WTC11 (cell line): Measurements from ENCODE around the gene KDSR. TPM values are rescaled to one million over a fixed set of nuclear protein-coding genes. Genes with fewer than 3 reads are reported as not detected.

ENCODE experiments used
- ATAC-seq: fragments of 200-7000 bp; cut with Tn5 transposase; 2 replicates; pipeline ENCODE4 v1.10.0; 2021; ENCODE audit warnings: mild to moderate bottlenecking, moderate library complexity
- CTCF ChIA-PET: fragments of 300-600 bp; sonication (Branson Sonifier 250); formaldehyde crosslinking; loops from one replicate; lab custom pipeline; 2021; ENCODE audit warnings: antibody characterized with exemption; lab: Charles Lee
- POLR2A ChIA-PET: fragments of 350-600 bp; sonication (Branson Sonifier 250); formaldehyde crosslinking; loops from one replicate; lab custom pipeline; 2021; ENCODE audit warnings: antibody characterized with exemption; lab: Charles Lee
- DNase-seq: peaks from one replicate; pipeline ENCODE4 v3.0.0; 2021; ENCODE audit warnings: low spot score
- H3K27ac Mint-ChIP-seq: 2 replicates; pipeline ENCODE4 v1.8.0; 2021; ENCODE audit warnings: mixed read lengths
- H3K27me3 Mint-ChIP-seq: 2 replicates; pipeline ENCODE4 v1.8.0; 2021; ENCODE audit warnings: low read depth, mild to moderate bottlenecking, moderate library complexity, mixed read lengths
- H3K36me3 Mint-ChIP-seq: 2 replicates; pipeline ENCODE4 v1.8.0; 2021; ENCODE audit warnings: mixed read lengths
- H3K4me1 Mint-ChIP-seq: 2 replicates; pipeline ENCODE4 v1.8.0; 2022; ENCODE audit warnings: mixed read lengths
- H3K4me3 Mint-ChIP-seq: 2 replicates; pipeline ENCODE4 v1.8.0; 2021; ENCODE audit warnings: mild to moderate bottlenecking, moderate library complexity, mixed read lengths
- H3K9me3 Mint-ChIP-seq: 2 replicates; pipeline ENCODE4 v1.8.0; 2021; ENCODE audit warnings: mixed read lengths
- AFF4 ChIP-seq: sonication (generic); formaldehyde crosslinking; IDR thresholded peaks from 2 replicates; pipeline ENCODE4 v1.8.1; 2023; ENCODE audit warnings: mild to moderate bottlenecking, missing genetic modification reagents, borderline replicate concordance
- CBFB ChIP-seq: sonication (generic); formaldehyde crosslinking; IDR thresholded peaks from 2 replicates; pipeline ENCODE4 v1.8.1; 2022; ENCODE audit warnings: mild to moderate bottlenecking, low read depth, missing genetic modification reagents
- CTCF ChIP-seq: fragments of 200-600 bp; IDR thresholded peaks from 2 replicates; pipeline ENCODE4 v1.8.0; 2022; ENCODE audit warnings: antibody characterized with exemption
- ETV6 ChIP-seq: sonication (generic); formaldehyde crosslinking; IDR thresholded peaks from 2 replicates; pipeline ENCODE4 v1.8.1; 2022; ENCODE audit warnings: mild to moderate bottlenecking, missing genetic modification reagents
- JUN ChIP-seq: sonication (generic); formaldehyde crosslinking; IDR thresholded peaks from 2 replicates; pipeline ENCODE4 v1.8.0; 2023; ENCODE audit warnings: mild to moderate bottlenecking, missing genetic modification reagents
- MYBL2 ChIP-seq: sonication (generic); formaldehyde crosslinking; IDR thresholded peaks from 2 replicates; pipeline ENCODE4 v1.8.1; 2023; ENCODE audit warnings: mild to moderate bottlenecking, moderate library complexity, missing genetic modification reagents
- NFE2L1 ChIP-seq: sonication (generic); formaldehyde crosslinking; IDR thresholded peaks from 2 replicates; pipeline ENCODE4 v1.8.1; 2023; ENCODE audit warnings: missing genetic modification reagents
- NR3C1 ChIP-seq: sonication (generic); formaldehyde crosslinking; conservative IDR thresholded peaks from 2 replicates; pipeline ENCODE4 v1.8.1; 2023; ENCODE audit warnings: low read depth, mild to moderate bottlenecking, missing genetic modification reagents
- SP1 ChIP-seq: sonication (generic); formaldehyde crosslinking; conservative IDR thresholded peaks from 2 replicates; pipeline ENCODE4 v1.8.1; 2022; ENCODE audit warnings: missing genetic modification reagents
- TCF7 ChIP-seq: sonication (generic); formaldehyde crosslinking; IDR thresholded peaks from 2 replicates; pipeline ENCODE4 v1.8.0; 2022; ENCODE audit warnings: mild to moderate bottlenecking, low read depth, missing genetic modification reagents, moderate library complexity
- TEAD1 ChIP-seq: sonication (generic); formaldehyde crosslinking; IDR thresholded peaks from 2 replicates; pipeline ENCODE4 v1.8.0; 2022; ENCODE audit warnings: mild to moderate bottlenecking, missing genetic modification reagents
- ZBTB21 ChIP-seq: sonication (generic); formaldehyde crosslinking; IDR thresholded peaks from 2 replicates; pipeline ENCODE4 v1.8.1; 2023; ENCODE audit warnings: mild to moderate bottlenecking, missing genetic modification reagents, borderline replicate concordance
- ZNF232 ChIP-seq: sonication (generic); formaldehyde crosslinking; IDR thresholded peaks from 2 replicates; pipeline ENCODE4 v1.8.0; 2022; ENCODE audit warnings: mild to moderate bottlenecking, missing genetic modification reagents
- ZNF396 ChIP-seq: fragments of 250-450 bp; sonication (Bioruptor Pico); IDR thresholded peaks from 2 replicates; pipeline ENCODE4 v1.8.0; 2021; ENCODE audit warnings: mild to moderate bottlenecking, moderate library complexity, borderline replicate concordance
- ZNF532 ChIP-seq: fragments of 250-450 bp; sonication (Bioruptor Pico); IDR thresholded peaks from 2 replicates; pipeline ENCODE4 v1.9.0; 2021; ENCODE audit warnings: mild to moderate bottlenecking, borderline replicate concordance
- total RNA-seq: library from RNA; stranded (reverse); gene quantifications from 3 replicates; pipeline ENCODE4 v1.2.3, GENCODE V29; 2021
- TF ChIP-seq, protein P1 (sequence below): fragments of 250-450 bp; sonication (Bioruptor Pico); IDR thresholded peaks from 2 replicates; pipeline ENCODE4 v1.9.0; 2021; ENCODE audit warnings: mild to moderate bottlenecking
- TF ChIP-seq, protein P2 (sequence below): sonication (generic); formaldehyde crosslinking; IDR thresholded peaks from 2 replicates; pipeline ENCODE4 v1.8.1; 2022; ENCODE audit warnings: missing genetic modification reagents, borderline replicate concordance
- TF ChIP-seq, protein P3 (sequence below): sonication (generic); formaldehyde crosslinking; IDR thresholded peaks from 2 replicates; pipeline ENCODE4 v1.8.0; 2023; ENCODE audit warnings: mild to moderate bottlenecking, missing genetic modification reagents
- TF ChIP-seq, protein P4 (sequence below): sonication (generic); formaldehyde crosslinking; IDR thresholded peaks from 2 replicates; pipeline ENCODE4 v1.8.0; 2022; ENCODE audit warnings: mild to moderate bottlenecking, missing genetic modification reagents

Gene KDSR
- total RNA-seq, 1 experiment from 2014 or later: 51.8 TPM

DNA sequence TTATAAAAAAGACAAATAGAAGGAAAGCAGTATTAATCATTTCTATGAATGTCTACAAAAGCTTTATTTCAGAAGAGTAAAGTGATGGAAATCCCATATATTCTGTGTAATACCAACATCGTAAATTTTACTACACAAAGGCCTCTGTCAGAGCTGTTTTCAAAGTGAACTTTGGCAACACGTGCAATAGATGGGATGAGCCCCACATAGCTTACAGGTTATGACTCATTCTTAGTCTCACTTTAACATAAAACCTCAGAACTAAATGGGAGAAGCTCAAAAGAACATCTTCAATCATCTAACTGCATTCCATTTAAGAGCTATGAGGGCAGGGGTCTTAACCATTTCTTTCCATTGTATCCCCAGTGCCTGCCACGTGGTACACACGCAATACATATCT, 43.8 kb upstream of the KDSR start:
- TF ChIP-seq TCF7 (CRISPR knock-in tag) (no peak), SP1 (CRISPR knock-in tag) (no peak), CTCF (no peak), ZNF396 (CRISPR knock-in tag) (no peak), JUN (CRISPR knock-in tag) (no peak), NFE2L1 (no peak), ZBTB21 (CRISPR knock-in tag) (no peak), CBFB (CRISPR knock-in tag) (no peak), TEAD1 (CRISPR knock-in tag) (no peak), ZNF532 (CRISPR knock-in tag) (no peak), NR3C1 (CRISPR knock-in tag) (no peak), ETV6 (CRISPR knock-in tag) (no peak), MYBL2 (CRISPR knock-in tag) (no peak)
- TF ChIP-seq, protein P1, sequence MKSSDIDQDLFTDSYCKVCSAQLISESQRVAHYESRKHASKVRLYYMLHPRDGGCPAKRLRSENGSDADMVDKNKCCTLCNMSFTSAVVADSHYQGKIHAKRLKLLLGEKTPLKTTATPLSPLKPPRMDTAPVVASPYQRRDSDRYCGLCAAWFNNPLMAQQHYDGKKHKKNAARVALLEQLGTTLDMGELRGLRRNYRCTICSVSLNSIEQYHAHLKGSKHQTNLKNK: no peak
- Mint-ChIP-seq H3K4me3 (no peak overlapping the region), H3K9me3 (no peaks in the 10 kb centered on the region), H3K27ac (no peak overlapping the region), H3K36me3 (peaks cover 58% of the 10 kb centered on the region), H3K4me1 (no peaks in the 10 kb centered on the region), H3K27me3 (no peaks in the 10 kb centered on the region)
- ChIA-PET POLR2A (interaction anchor here (0.7 kb wide), 1 partner anchor 18 kb away, joined by 3 read pairs; no protein-coding TSS in a partner anchor), CTCF (no interaction called here)
- ATAC-seq (no peak), DNase-seq (no peak)

GRCh38 chr18:63409301-63409700, 42.3 kb upstream of the KDSR start:
- peaks cover 47% of the 10 kb centered on the region for H3K36me3 Mint-ChIP-seq
- H3K27me3 Mint-ChIP-seq: no peaks in the 10 kb centered on the region
- no peaks in the 10 kb centered on the region for H3K4me1 Mint-ChIP-seq
- no peak for DNase-seq
- no peaks in the 10 kb centered on the region for H3K9me3 Mint-ChIP-seq
- no peak overlapping the region for H3K27ac Mint-ChIP-seq
- ChIA-PET CTCF (no interaction called here), POLR2A (no interaction called here)
- H3K4me3 Mint-ChIP-seq: no peak overlapping the region
- ATAC-seq: no peak
- TF ChIP-seq ZNF232 (CRISPR knock-in tag): no peak
- no peak for TF ChIP-seq AFF4 (CRISPR knock-in tag)
- TF ChIP-seq, protein P2, sequence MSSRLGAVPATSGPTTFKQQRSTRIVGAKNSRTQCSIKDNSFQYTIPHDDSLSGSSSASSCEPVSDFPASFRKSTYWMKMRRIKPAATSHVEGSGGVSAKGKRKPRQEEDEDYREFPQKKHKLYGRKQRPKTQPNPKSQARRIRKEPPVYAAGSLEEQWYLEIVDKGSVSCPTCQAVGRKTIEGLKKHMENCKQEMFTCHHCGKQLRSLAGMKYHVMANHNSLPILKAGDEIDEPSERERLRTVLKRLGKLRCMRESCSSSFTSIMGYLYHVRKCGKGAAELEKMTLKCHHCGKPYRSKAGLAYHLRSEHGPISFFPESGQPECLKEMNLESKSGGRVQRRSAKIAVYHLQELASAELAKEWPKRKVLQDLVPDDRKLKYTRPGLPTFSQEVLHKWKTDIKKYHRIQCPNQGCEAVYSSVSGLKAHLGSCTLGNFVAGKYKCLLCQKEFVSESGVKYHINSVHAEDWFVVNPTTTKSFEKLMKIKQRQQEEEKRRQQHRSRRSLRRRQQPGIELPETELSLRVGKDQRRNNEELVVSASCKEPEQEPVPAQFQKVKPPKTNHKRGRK (CRISPR knock-in tag): no peak
- TF ChIP-seq, protein P3, sequence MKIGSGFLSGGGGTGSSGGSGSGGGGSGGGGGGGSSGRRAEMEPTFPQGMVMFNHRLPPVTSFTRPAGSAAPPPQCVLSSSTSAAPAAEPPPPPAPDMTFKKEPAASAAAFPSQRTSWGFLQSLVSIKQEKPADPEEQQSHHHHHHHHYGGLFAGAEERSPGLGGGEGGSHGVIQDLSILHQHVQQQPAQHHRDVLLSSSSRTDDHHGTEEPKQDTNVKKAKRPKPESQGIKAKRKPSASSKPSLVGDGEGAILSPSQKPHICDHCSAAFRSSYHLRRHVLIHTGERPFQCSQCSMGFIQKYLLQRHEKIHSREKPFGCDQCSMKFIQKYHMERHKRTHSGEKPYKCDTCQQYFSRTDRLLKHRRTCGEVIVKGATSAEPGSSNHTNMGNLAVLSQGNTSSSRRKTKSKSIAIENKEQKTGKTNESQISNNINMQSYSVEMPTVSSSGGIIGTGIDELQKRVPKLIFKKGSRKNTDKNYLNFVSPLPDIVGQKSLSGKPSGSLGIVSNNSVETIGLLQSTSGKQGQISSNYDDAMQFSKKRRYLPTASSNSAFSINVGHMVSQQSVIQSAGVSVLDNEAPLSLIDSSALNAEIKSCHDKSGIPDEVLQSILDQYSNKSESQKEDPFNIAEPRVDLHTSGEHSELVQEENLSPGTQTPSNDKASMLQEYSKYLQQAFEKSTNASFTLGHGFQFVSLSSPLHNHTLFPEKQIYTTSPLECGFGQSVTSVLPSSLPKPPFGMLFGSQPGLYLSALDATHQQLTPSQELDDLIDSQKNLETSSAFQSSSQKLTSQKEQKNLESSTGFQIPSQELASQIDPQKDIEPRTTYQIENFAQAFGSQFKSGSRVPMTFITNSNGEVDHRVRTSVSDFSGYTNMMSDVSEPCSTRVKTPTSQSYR (CRISPR knock-in tag): no peak
- TF ChIP-seq, protein P4, sequence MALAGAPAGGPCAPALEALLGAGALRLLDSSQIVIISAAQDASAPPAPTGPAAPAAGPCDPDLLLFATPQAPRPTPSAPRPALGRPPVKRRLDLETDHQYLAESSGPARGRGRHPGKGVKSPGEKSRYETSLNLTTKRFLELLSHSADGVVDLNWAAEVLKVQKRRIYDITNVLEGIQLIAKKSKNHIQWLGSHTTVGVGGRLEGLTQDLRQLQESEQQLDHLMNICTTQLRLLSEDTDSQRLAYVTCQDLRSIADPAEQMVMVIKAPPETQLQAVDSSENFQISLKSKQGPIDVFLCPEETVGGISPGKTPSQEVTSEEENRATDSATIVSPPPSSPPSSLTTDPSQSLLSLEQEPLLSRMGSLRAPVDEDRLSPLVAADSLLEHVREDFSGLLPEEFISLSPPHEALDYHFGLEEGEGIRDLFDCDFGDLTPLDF: no peak
